Measurements from ENCODE around the gene ZNF583. TPM values are rescaled to one million over a fixed set of nuclear protein-coding genes. Genes with fewer than 3 reads are reported as not detected.

The ZNF583 gene
- 1 to 10 TPM; 1.6 to 1.9 TPM for total RNA-seq

GRCh38 chr19:56403764-56404704, at the start of gene ZNF583:
TSS of gene ZNF583 (plus strand) at chr19:56404332. CDS start at chr19:56407115, 2,783 bp downstream.
- ATAC-seq (peak; percentile 89), DNase-seq (peak; percentile 91)
- CTCF ChIA-PET = interaction anchor here (1.1 to 1.3 kb wide), 2 partner anchors 11 to 56 kb away, joined by 3 to 4 read pairs; partner anchors contain the start of gene ZNF582
- intact Hi-C loops (cut with micrococcal nuclease) = no loop called here
- Mint-ChIP-seq H3K36me3 (ENCODE audit: low read depth) (peaks cover 75% of the 10 kb centered on the region), H3K9me3 (peaks cover 64% of the 10 kb centered on the region), H3K4me1 (ENCODE audit: low read depth) (peaks cover 31% of the 10 kb centered on the region), H3K4me3 (peak within 1 kb of the TSS; percentile 86), H3K27me3 (no peaks in the 10 kb centered on the region), H3K27ac (peak within 1 kb of the TSS; percentile 92)
- POLR2A ChIA-PET = interaction anchor here (0.7 to 1.9 kb wide), 3 partner anchors 9 to 1978 kb away, joined by 3 to 9 read pairs (median 4); no protein-coding TSS in a partner anchor
- no peak for TF ChIP-seq CTCF (IDR thresholded peaks at IDR 0.05)

- no peak overlapping the region for H3K4me3 Mint-ChIP-seq
- peaks cover 12% of the 10 kb centered on the region for H3K36me3 Mint-ChIP-seq (ENCODE audit: low read depth)
- H3K4me1 Mint-ChIP-seq (ENCODE audit: low read depth) = no peaks in the 10 kb centered on the region
- H3K9me3 Mint-ChIP-seq = peaks cover 19% of the 10 kb centered on the region
- ChIA-PET CTCF (no interaction called here), POLR2A (no interaction called here)
- ATAC-seq (no peak), DNase-seq (no peak)
- intact Hi-C loops (cut with micrococcal nuclease) = loop anchor here (10.0 kb wide), 1 partner anchor 101 kb away; no protein-coding TSS in a partner anchor
- TF ChIP-seq CTCF (IDR thresholded peaks at IDR 0.05) = no peak
- H3K27ac Mint-ChIP-seq = no peak overlapping the region
- H3K27me3 Mint-ChIP-seq = no peaks in the 10 kb centered on the region
Observed at GRCh38 chr19:56355517-56355916, 48.6 kb upstream of the ZNF583 start.

- no peak for DNase-seq
- Mint-ChIP-seq H3K4me3 (no peak overlapping the region), H3K9me3 (peaks cover 27% of the 10 kb centered on the region), H3K27me3 (no peaks in the 10 kb centered on the region), H3K36me3 (ENCODE audit: low read depth) (peaks cover 21% of the 10 kb centered on the region), H3K27ac (no peak overlapping the region), H3K4me1 (ENCODE audit: low read depth) (no peaks in the 10 kb centered on the region)
- no peak for TF ChIP-seq CTCF (IDR thresholded peaks at IDR 0.05)
- intact Hi-C loops (cut with micrococcal nuclease) = loop anchor here (10.0 kb wide), 1 partner anchor 102 kb away; no protein-coding TSS in a partner anchor
- ATAC-seq = no peak
- ChIA-PET CTCF (no interaction called here), POLR2A (no interaction called here)
Observed at GRCh38 chr19:56356944-56357343, 47.2 kb upstream of the ZNF583 start.

GRCh38 chr19:56360841-56361240, 43.3 kb upstream of the ZNF583 start:
- no peak for ATAC-seq
- H3K27me3 Mint-ChIP-seq = no peaks in the 10 kb centered on the region
- H3K9me3 Mint-ChIP-seq = peaks cover 49% of the 10 kb centered on the region
- ChIA-PET CTCF (interaction anchor here (1.0 to 2.9 kb wide), 2 partner anchors 12 to 280 kb away, joined by 3 to 16 read pairs; no protein-coding TSS in a partner anchor), POLR2A (no interaction called here)
- no peaks in the 10 kb centered on the region for H3K4me1 Mint-ChIP-seq (ENCODE audit: low read depth)
- intact Hi-C loops (cut with micrococcal nuclease) = no loop called here
- no peak overlapping the region for H3K4me3 Mint-ChIP-seq
- H3K36me3 Mint-ChIP-seq (ENCODE audit: low read depth) = peaks cover 33% of the 10 kb centered on the region
- no peak overlapping the region for H3K27ac Mint-ChIP-seq
- DNase-seq = no peak
- no peak for TF ChIP-seq CTCF (IDR thresholded peaks at IDR 0.05)

Measured in activated CD8-positive, alpha-beta T cell treated with anti-CD3 and anti-CD28 coated beads for 36 hours (primary cell).